HepG2 (cell line): ENCODE results near the gene KIFAP3. TPM values are rescaled to one million over a fixed set of nuclear protein-coding genes. Genes with fewer than 3 reads are reported as not detected.

ENCODE experiments used
- ATAC-seq: fragments of 200-7000 bp; cut with Tn5 transposase; 3 replicates; pipeline ENCODE4 v1.9.1; 2020; ENCODE audit warnings: mild to moderate bottlenecking, moderate library complexity
- BruUV-seq: library from RNA; stranded (reverse); fragments of 400-500 nt; replicated peaks from 2 replicates; lab custom pipeline; 2021; lab: Mats Ljungman, UMichigan
- CTCF ChIA-PET: fragments of 300-600 bp; formaldehyde crosslinking; extraction: SDS; loops from one replicate; lab custom pipeline; 2021; ENCODE audit warnings: low total read pairs, inconsistent platforms, low intra/inter-chr PET ratio; lab: Yijun Ruan, JAX
- POLR2A ChIA-PET: fragments of 350-600 bp; sonication (Branson Sonifier 250); formaldehyde crosslinking; loops from one replicate; lab custom pipeline; 2020; ENCODE audit warnings: antibody characterized with exemption, inconsistent platforms; lab: Yijun Ruan, JAX
- DNase-seq: peaks from one replicate; pipeline ENCODE4 v3.0.0-alpha.2; 2015; ENCODE audit warnings: low spot score
- FAIRE-seq: peaks from 3 replicates; lab custom pipeline; 2011; peaks lifted over from hg19 to GRCh38; lab: Jason Lieb, UNC
- H2AFZ ChIP-seq: one replicate; pipeline ENCODE4 v1.6.1; 2011; ENCODE audit warnings: low read length, inconsistent platforms
- H3K27ac ChIP-seq: fragments of 300-600 bp; 3 replicates; pipeline ENCODE4 v1.8.0; 2011; ENCODE audit warnings: mixed run types, mild to moderate bottlenecking, mixed read lengths, low read length, inconsistent platforms; ENCODE audit not compliant: insufficient read depth; ENCODE audit errors: extremely low read length
- H3K27me3 ChIP-seq, 2 experiments: fragments of 200-600 bp in 1 of 2; 2 replicates in 1 of 2; 3 replicates in 1 of 2; pipeline versions ENCODE4 v1.6.0 to v1.8.0; 2011; ENCODE audit warnings: low read length in 2 of 2, mild to moderate bottlenecking in 2 of 2, moderate library complexity in 2 of 2, inconsistent platforms in 1 of 2; ENCODE audit not compliant: insufficient read depth in 2 of 2, control insufficient read depth in 1 of 2
- H3K36me3 ChIP-seq, 2 experiments: fragments of 200-600 bp in 1 of 2; replicated peaks in 1 of 2; 2 replicates in 1 of 2; 3 replicates in 1 of 2; pipeline versions ENCODE4 v1.5.1 to v1.8.0; 2011; ENCODE audit warnings: low read length in 2 of 2, inconsistent platforms in 1 of 2; ENCODE audit not compliant: insufficient read depth in 2 of 2, control insufficient read depth in 1 of 2
- H3K4me1 ChIP-seq: 2 replicates; pipeline ENCODE4 v1.5.1; 2012; ENCODE audit warnings: low read length, inconsistent platforms; ENCODE audit not compliant: insufficient read depth
- H3K4me2 ChIP-seq: 2 replicates; pipeline ENCODE4 v1.6.0; 2011; ENCODE audit warnings: low read depth, low read length, inconsistent platforms
- H3K4me3 ChIP-seq, 3 experiments: fragments of 200-600 bp in 1 of 3; sonication (generic), shearing (Covaris generic) in 1 of 3; replicated peaks in 1 of 3; 2 replicates each; pipeline ENCODE4 v1.5.1; 2011 to 2016; ENCODE audit warnings: low read length in 3 of 3, inconsistent platforms in 2 of 3, low read depth in 2 of 3, mild to moderate bottlenecking in 2 of 3, control low read depth in 1 of 3, mixed read lengths in 1 of 3; ENCODE audit not compliant: insufficient read depth in 1 of 3
- H3K79me2 ChIP-seq: one replicate; pipeline ENCODE4 v1.6.1; 2011; ENCODE audit warnings: low read length, inconsistent platforms; ENCODE audit not compliant: insufficient read depth
- H3K9ac ChIP-seq: 2 replicates; pipeline ENCODE4 v1.6.0; 2011; ENCODE audit warnings: mild to moderate bottlenecking, low read depth, low read length, inconsistent platforms; ENCODE audit not compliant: insufficient read depth
- H3K9me3 ChIP-seq: 2 replicates; pipeline ENCODE4 v1.5.1; 2012; ENCODE audit warnings: mild to moderate bottlenecking, low read length
- H4K20me1 ChIP-seq: 2 replicates; pipeline ENCODE4 v1.6.0; 2011; ENCODE audit warnings: inconsistent platforms, mild to moderate bottlenecking, low read length, moderate library complexity; ENCODE audit not compliant: insufficient read depth
- ARHGAP35 ChIP-seq: sonication (generic); formaldehyde crosslinking; IDR thresholded peaks from 2 replicates; pipeline ENCODE4 v1.9.0; 2022; ENCODE audit warnings: mild to moderate bottlenecking, inconsistent platforms, moderate library complexity, missing genetic modification reagents, borderline replicate concordance
- BRCA1 ChIP-seq: sonication (generic); formaldehyde crosslinking; IDR thresholded peaks from 2 replicates; pipeline ENCODE4 v1.4.0; 2020; ENCODE audit warnings: missing genetic modification reagents
- FOXP4 ChIP-seq: sonication (generic); formaldehyde crosslinking; IDR thresholded peaks from 2 replicates; pipeline ENCODE4 v1.4.0; 2020; ENCODE audit warnings: missing genetic modification reagents
- HNRNPLL ChIP-seq: fragments of 200-400 bp; formaldehyde crosslinking; IDR thresholded peaks from 2 replicates; pipeline ENCODE4 v1.6.1; 2017; ENCODE audit warnings: mild to moderate bottlenecking, low read depth, low read length; ENCODE audit not compliant: poor library complexity, severe bottlenecking
- MAFF ChIP-seq: IDR thresholded peaks from 2 replicates; pipeline ENCODE4 v1.6.1; 2011; ENCODE audit warnings: low read depth, low read length, improper control_type of control experiment
- MAFK ChIP-seq, 2 experiments: IDR thresholded peaks in 1 of 2; conservative IDR thresholded peaks in 1 of 2; 2 replicates each; pipeline ENCODE4 v1.6.1; 2011; ENCODE audit warnings: improper control_type of control experiment in 2 of 2, low read length in 2 of 2
- NCOR1 ChIP-seq: fragments of 200-600 bp; sonication (generic); IDR thresholded peaks from 2 replicates; pipeline ENCODE4 v1.7.0; 2017; ENCODE audit warnings: antibody characterized with exemption, low read length, borderline replicate concordance
- ONECUT2 ChIP-seq: sonication (generic); formaldehyde crosslinking; IDR thresholded peaks from 2 replicates; pipeline ENCODE4 v1.4.0; 2020; ENCODE audit warnings: missing genetic modification reagents
- RFX1 ChIP-seq: fragments of 450-650 bp; IDR thresholded peaks from 2 replicates; pipeline ENCODE4 v1.6.1; 2017
- ZNF614 ChIP-seq: IDR thresholded peaks from 2 replicates; pipeline ENCODE4 v1.6.1; 2018; ENCODE audit warnings: missing biosample characterization, missing genetic modification reagents, inconsistent platforms, borderline replicate concordance
- WGBS: methylation state at CpG from one replicate; pipeline ENCODE4 v1.1.6; 2017; ENCODE audit warnings: low lambda C conversion rate; 5-methylcytosine and 5-hydroxymethylcytosine counted together
- in situ Hi-C: cut with HindIII; loops from 2 replicates; pipeline ENCODE4 v1.10.0; 2017; ENCODE audit warnings: low pct_unique_long_range_greater_than_20kb; ENCODE audit not compliant: extremely low pct_ligation_motif_present
- intact Hi-C: fragments of 100-400 bp; cut with micrococcal nuclease; formaldehyde crosslinking; loops from one replicate; pipeline ENCODE4 v1.10.0; 2022; ENCODE audit not compliant: unreplicated experiment
- polyA plus RNA-seq, 8 experiments: library from polyadenylated mRNA; depleted of rRNA in 3 of 8; stranded (reverse) in 7 of 8; unstranded in 1 of 8; fragments of >200 nt; fragmentation: Illumina TruSeq in 4 of 8; extraction: Trizol in 4 of 8; gene quantifications; 2 replicates each; pipeline versions ENCODE4 v1.2.1 to v1.2.3, GENCODE V29; 2011 to 2016; ENCODE audit warnings: low read depth in 4 of 8, missing spikeins in 1 of 8, mixed read lengths in 1 of 8; ENCODE audit not compliant: insufficient read depth in 1 of 8
- total RNA-seq, 5 experiments: library from RNA; depleted of rRNA; stranded (reverse); fragments of >200 nt; fragmentation: Illumina TruSeq; extraction: Trizol; gene quantifications; 2 replicates each; pipeline ENCODE4 v1.2.3, GENCODE V29; 2016; ENCODE audit warnings: low read depth in 1 of 5
- TF ChIP-seq, protein P1 (sequence below): IDR thresholded peaks from 2 replicates; pipeline ENCODE4 v1.6.1; 2016; ENCODE audit warnings: control low read depth
- TF ChIP-seq, protein P2 (sequence below): sonication (generic); formaldehyde crosslinking; IDR thresholded peaks from 2 replicates; pipeline ENCODE4 v1.4.0; 2020; ENCODE audit warnings: missing genetic modification reagents, mild to moderate bottlenecking, borderline replicate concordance

KIFAP3 gene
- total and polyA plus RNA-seq, 2 of the 13 experiments (the other 11 are each of a cell fraction or from before 2014, with no cell fraction given) = 3.4 to 10.0 TPM

DNA sequence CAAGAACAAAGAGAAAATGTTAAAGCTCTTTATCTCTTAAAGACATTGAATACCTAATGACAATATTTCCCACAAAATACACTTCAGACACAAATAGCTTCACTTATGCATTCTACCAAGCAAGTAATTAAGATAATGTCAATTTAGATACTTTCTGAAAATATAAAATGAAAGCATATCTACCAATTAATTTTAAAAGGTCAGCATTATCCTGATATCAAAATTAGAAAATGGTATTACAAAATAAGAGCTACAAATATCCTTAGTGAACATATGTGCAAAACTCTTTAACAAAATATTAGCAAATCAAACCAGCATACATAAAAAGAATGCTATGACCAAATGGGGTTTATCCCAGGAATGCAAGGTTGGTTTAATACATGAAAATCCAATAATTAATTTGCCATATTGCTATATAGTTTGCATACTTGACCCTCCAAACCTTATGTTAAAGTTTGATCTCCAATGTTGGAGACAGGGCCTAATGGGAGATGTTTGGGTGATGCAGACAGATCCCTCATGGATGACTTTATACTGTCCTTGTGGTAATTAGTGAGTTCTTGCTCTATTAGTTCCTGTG is 4.2 kb upstream of the KIFAP3 start:
- CTCF ChIA-PET = no interaction called here
- DNase-seq = no peak
- Histone ChIP-seq H3K36me3 (no peaks in the 10 kb centered on the region), H3K27ac (no peak overlapping the region), H2AFZ (no peak overlapping the region), H3K4me3 (no peak overlapping the region), H3K4me2 (no peak overlapping the region), H4K20me1 (no peaks in the 10 kb centered on the region), H3K4me1 (peaks cover 9% of the 10 kb centered on the region), H3K9me3 (0 out of 2 replicates have a peak, but pooled peaks cover 4% of the 10 kb centered on the region), H3K9ac (no peak overlapping the region), H3K79me2 (no peaks in the 10 kb centered on the region), H3K27me3 (no peaks in the 10 kb centered on the region; a peak in 1 of 5 replicates)
- TF ChIP-seq MAFF (peak; percentile 39; the same call in 1 of the 2 replicates), MAFK (conservative IDR thresholded peaks at IDR 0.05 in 1 of 2, IDR thresholded peaks at IDR 0.05 in 1 of 2; ENCODE audit: low read length in 2 of 2) (peak in 1 of 2 experiments; percentile 57; a peak in 2 of 4 replicates), BRCA1 (CRISPR knock-in tag) (no peak)
- in situ Hi-C loops = no loop called here
- intact Hi-C loops = loop anchor here (5.0 kb wide), 1 partner anchor 151 kb away; no protein-coding TSS in a partner anchor
- ATAC-seq = no peak
- no peak for FAIRE-seq
- no TSS peak for BruUV-seq
- POLR2A ChIA-PET = no interaction called here

- Histone ChIP-seq H3K4me1 (peaks cover 15% of the 10 kb centered on the region), H3K79me2 (no peaks in the 10 kb centered on the region), H3K36me3 (no peaks in the 10 kb centered on the region), H3K4me2 (no peak overlapping the region), H4K20me1 (no peaks in the 10 kb centered on the region), H3K27me3 (no peaks in the 10 kb centered on the region; a peak in 1 of 5 replicates), H3K27ac (no peak overlapping the region), H3K4me3 (no peak overlapping the region), H2AFZ (no peak overlapping the region), H3K9me3 (0 out of 2 replicates have a peak, but pooled peaks cover 4% of the 10 kb centered on the region), H3K9ac (no peak overlapping the region)
- FAIRE-seq (no peak), DNase-seq (no peak), ATAC-seq (no peak)
- ChIA-PET CTCF (no interaction called here), POLR2A (no interaction called here)
- BruUV-seq = no TSS peak
- in situ Hi-C loops = no loop called here
- WGBS = 0% methylated on average over 1 of the region's 1 CpG
- intact Hi-C loops = loop anchor here (5.0 kb wide), 1 partner anchor 151 kb away; no protein-coding TSS in a partner anchor
- TF ChIP-seq FOXP4 (CRISPR knock-in tag) (no peak), ONECUT2 (no peak), RFX1 (no peak), NCOR1 (no peak), ARHGAP35 (no peak), ZNF614 (CRISPR knock-in tag) (no peak), HNRNPLL (no peak)
- TF ChIP-seq, protein P1, sequence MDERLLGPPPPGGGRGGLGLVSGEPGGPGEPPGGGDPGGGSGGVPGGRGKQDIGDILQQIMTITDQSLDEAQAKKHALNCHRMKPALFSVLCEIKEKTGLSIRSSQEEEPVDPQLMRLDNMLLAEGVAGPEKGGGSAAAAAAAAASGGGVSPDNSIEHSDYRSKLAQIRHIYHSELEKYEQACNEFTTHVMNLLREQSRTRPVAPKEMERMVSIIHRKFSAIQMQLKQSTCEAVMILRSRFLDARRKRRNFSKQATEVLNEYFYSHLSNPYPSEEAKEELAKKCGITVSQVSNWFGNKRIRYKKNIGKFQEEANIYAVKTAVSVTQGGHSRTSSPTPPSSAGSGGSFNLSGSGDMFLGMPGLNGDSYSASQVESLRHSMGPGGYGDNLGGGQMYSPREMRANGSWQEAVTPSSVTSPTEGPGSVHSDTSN (CRISPR knock-in tag) = no peak
- TF ChIP-seq, protein P2, sequence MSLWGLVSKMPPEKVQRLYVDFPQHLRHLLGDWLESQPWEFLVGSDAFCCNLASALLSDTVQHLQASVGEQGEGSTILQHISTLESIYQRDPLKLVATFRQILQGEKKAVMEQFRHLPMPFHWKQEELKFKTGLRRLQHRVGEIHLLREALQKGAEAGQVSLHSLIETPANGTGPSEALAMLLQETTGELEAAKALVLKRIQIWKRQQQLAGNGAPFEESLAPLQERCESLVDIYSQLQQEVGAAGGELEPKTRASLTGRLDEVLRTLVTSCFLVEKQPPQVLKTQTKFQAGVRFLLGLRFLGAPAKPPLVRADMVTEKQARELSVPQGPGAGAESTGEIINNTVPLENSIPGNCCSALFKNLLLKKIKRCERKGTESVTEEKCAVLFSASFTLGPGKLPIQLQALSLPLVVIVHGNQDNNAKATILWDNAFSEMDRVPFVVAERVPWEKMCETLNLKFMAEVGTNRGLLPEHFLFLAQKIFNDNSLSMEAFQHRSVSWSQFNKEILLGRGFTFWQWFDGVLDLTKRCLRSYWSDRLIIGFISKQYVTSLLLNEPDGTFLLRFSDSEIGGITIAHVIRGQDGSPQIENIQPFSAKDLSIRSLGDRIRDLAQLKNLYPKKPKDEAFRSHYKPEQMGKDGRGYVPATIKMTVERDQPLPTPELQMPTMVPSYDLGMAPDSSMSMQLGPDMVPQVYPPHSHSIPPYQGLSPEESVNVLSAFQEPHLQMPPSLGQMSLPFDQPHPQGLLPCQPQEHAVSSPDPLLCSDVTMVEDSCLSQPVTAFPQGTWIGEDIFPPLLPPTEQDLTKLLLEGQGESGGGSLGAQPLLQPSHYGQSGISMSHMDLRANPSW (CRISPR knock-in tag) = no peak
Measured at GRCh38 chr1:170077926-170078325, 3.4 kb upstream of the KIFAP3 start.
